ENCODE measurements around the gene ROBO1.

ROBO1 gene

GRCh38 chr3:78861156-78861555 is 906.6 kb downstream of the ROBO1 start:
- DNase-seq, result no peak

GRCh38 chr3:78860567-78860966 is 907.2 kb downstream of the ROBO1 start:
- no peak for DNase-seq

DNA sequence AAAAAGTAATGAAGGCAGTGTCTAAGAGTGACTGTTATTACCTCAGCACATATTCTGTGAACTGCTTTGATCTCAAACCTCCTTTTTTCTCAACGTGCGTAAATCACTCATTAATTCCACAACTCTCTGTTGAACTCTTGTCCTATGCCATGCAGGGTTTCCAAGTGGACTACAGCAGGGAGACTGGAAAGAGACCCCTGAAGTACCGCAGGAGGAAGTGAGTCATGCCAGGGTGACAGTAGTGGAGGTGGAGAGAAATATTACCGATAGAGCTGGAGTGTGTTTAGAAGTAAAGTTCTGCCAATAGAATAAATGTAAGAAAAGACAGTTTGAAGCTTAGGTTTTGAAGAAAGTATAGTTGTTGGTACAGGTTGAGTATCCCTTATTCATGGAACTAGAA is 908.9 kb downstream of the ROBO1 start:
- no peak for DNase-seq

DNA sequence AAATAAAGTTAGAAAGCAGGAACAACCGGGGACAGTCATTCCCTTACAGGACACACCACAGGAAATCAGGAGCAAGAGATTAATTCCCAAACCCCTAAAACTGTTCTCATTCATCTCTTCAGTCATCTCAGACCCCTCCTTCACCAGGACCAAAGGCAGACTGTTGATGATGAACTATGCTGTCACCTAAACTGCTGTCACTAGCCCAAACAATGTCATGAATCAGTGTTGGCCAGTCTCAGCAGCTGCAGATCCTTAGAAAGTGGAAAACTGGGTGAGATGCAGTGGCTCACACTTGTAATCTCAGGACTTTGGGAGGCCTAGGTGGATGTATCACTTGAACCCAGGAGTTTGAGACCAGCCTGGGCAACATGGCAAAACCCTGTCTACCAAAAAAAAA is 909.6 kb downstream of the ROBO1 start:
- DNase-seq, result no peak

DNA sequence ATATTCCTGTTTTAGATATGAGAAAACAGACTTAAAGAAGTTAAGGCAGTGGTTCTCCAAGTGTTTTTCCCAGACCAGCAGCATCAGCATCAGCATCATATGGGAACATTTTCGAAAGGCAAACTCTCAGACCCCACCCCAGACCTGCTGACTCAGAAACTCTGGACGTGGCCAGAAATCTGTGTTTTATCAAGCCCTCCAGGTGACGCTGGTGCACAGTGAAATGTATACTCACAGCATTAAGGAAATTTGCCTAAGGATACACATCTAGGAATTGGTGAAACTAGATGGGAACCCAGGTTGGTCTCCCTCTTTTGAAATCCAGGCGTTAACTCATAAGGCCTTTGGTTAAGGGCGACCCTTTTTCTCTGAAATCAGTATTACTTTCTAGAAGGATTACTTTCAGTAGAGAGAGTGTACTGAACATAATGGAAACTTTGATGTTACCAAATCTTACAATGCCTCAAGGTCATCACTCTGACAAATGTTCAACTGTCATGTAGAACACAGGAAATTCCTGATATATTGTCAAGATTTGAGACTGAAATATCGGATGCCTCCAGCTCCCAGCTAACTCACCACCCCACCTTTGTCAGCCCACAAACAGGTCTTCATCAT is 910.2 kb downstream of the ROBO1 start:
- DNase-seq, result no peak

- DNase-seq, result no peak
Observed at GRCh38 chr3:78856164-78856563, 911.6 kb downstream of the ROBO1 start.

DNA sequence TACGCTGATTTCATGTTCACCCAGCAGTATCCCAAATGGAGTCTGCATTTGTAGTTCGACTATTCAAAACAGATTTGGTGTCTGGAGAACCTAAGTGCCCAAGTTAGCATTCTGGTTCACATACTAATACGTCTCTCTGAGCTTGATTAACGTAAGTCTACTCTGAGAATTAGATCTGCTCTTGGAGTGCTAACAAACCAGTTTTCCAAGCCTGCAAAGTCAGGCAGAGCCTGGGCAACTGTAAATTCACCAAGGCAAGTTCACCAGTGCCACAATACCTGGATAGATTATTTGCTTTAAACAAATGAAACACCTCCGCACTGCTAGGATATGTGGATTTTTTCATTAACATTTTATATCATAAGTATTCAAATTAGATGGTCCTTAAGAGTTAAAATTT is 912.6 kb downstream of the ROBO1 start:
- DNase-seq, result no peak

DNA sequence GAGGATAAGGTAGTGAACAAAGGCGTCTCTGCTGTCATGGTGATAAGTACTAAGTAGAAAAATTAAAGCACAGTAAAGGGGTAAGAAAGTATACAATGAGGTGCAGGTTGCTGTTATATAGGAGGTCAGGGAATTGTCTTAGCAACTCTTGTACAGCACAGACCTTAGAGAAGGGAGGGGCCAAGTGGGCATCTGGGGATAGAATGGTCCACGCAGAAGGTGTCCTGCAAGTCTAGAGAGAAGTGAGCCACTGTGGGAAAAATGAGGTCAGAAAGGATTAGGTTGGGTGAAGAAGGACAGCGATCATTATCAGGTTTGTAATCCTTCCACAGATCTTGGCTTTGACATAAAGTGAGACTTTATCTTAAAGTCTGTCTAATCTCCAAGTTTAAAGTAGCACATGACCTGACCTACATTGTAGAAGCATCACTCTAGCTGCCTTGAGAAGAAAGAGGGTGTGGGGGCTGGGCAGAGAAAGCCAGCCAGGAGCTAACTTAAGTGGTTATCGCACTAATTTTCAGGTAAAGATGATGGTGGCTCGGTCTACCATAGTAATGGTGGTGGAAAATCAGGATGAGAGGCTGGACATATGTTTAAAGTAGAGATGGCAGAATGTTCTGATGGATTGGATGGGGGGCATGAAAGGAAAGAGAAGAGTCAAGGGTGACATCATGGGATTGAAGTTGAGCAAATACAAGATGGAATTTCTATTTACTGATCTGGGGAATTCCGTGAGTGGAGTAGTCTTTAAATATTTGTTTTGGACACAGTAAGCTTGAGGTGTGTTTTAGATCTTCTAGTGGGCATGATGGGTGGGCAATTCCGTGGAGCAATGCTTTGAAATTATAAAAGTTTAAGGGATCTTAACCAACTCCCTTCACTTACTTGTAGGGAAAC is 919.2 kb downstream of the ROBO1 start:
- no peak for DNase-seq

GRCh38 chr3:78847603-78848002 is 920.2 kb downstream of the ROBO1 start:
- no peak for DNase-seq

GRCh38 chr3:78847203-78847602 is 920.6 kb downstream of the ROBO1 start:
- no peak for DNase-seq

GRCh38 chr3:78846718-78847117 is 921.1 kb downstream of the ROBO1 start:
- no peak for DNase-seq

GRCh38 chr3:78845605-78846004 is 922.2 kb downstream of the ROBO1 start:
- no peak for DNase-seq

DNA sequence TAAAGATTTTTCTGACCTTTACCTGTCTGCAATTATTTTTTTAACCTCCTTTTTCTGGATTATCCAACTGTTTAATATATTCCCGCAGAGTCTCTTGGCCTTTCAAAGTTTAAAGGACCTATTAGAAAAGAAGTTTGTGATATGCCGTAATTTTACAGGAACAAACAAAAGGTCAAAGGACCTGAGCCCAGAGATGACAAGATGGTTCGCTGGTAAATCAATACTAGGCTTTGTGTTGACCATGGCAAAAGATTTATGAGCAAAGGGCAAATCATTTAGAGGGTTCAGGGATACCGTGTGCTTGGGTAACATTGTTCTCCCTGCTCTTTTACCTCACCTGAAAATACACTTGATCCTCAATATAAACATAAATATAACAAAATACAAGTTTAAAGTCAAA is 923.5 kb downstream of the ROBO1 start:
- no peak for DNase-seq

GRCh38 chr3:78839693-78840092 is 928.1 kb downstream of the ROBO1 start:
- no peak for DNase-seq

- DNase-seq, result no peak
Observed at GRCh38 chr3:78838362-78838761, 929.4 kb downstream of the ROBO1 start.

DNA sequence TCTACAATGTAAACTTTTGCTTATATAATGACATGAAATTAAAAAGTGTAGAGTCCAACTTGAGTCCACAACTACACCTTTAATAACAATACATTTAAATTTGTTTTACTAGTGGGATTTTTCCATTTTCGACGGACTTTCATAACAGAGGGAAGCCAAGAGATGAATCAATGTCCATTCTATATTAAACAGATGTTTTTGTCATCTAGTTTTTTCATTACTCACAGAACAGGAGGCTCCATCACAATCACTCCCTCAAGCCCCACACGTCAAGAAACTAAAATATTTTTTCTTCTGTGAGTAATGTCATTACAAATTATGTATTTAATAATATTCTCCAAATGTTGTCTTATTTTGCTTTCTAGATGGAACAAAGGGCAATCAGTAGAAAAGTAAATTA is 932.9 kb downstream of the ROBO1 start:
- no peak for DNase-seq

GRCh38 chr3:78832785-78833204 is 935.0 kb downstream of the ROBO1 start:
- DNase-seq, result no peak

DNA sequence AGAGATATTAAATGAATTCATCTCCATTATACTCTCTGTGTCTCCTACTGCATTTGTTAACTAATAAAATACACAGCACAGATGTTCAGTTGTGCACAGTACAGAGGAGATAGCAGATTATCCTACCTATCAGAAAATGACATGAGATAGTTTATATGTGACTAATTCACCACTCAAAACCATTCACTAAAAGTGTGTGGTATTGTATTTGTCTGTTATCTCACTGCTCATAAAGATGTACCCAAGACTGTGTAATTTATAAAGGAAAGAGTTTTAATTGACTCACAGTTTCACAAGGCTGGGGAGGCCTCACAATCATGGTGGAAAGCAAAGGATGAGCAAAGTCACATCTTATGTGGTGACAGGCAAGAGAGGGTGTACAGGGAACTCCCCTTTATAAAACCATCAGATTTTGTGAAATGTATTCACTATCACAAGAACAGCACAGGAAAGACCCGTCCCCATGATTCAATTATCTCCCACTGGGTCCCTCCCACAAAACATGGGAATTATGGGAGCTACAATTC is 936.3 kb downstream of the ROBO1 start:
- DNase-seq, result no peak

DNA sequence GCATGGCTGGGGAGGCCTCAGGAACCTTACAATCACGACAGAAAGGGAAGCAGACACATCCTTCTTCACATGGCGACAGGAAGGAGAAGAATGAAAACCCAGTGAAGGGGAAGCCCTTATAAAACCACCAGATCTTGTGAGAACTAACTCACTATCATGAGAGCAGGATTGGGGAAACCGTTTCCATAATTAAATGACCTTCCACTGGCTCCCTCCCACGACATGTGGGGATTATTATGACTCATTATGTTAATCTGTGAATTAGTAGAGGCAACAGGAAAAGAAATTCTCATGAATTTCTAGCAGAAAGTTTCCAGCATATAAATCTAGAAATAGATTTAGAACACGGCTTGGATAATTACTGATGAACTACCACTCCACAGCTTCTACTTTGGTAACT is 937.3 kb downstream of the ROBO1 start:
- no peak for DNase-seq

- no peak for DNase-seq
Observed at GRCh38 chr3:78827618-78828017, 940.2 kb downstream of the ROBO1 start.

GRCh38 chr3:78825858-78826215 is 942.0 kb downstream of the ROBO1 start:
- DNase-seq, result no peak

DNA sequence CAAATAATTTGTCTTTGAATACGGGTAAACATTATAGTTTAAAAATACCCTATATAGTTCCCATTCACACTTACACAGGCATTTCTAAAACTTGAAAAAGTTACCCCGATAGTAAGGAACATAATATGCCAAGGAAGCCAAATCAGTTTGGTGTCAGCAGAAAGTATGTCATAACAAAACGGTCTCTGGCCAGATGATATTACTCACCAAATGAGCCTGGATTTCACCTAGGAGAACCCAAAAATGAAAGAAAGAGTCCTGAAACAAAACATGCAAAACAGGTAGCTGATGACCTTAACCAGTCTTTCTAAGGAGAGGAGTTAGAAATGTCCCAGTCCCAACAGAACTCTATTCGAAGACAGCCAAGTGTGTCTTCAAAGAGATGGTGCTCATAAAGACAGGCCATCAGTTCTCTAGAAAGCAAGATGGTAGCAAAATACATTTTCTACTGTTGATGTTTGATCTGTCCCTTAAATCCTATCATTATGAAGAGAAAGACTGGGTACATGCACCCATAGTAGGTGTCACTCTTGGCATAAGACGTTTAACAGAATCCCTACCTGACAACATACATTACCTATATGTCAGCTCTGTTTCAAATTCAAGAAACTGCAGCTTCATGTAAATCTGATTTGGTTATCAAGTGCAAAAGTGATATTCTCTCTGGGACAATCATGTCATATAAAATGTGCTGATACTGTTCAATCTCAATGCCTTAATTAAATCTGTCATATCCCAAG is 942.5 kb downstream of the ROBO1 start:
- DNase-seq, result no peak

DNA sequence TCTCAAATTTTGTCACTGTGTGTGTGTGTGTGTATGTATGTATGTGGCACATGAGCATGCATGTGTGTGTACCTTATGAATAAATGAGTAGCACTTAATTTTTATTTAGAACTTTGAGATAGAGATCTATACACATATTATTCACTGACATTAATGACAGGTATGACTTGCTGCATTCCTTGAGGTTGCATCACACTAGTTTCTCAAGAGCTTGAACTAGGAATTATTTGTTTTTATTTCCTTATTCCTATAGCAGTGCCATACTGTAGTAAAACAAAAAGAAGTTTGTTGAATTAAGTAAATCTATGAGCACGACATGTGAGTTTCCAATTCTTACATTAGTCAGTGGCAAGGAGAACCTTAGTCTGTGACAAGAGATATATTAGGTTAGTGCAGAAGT is 943.9 kb downstream of the ROBO1 start:
- DNase-seq, result no peak

- no peak for DNase-seq
Observed at GRCh38 chr3:78823434-78823833, 944.4 kb downstream of the ROBO1 start.

Measured in NCI-H187 (cell line).